NCI-H2029 treated with DMSO at 0.1 percent for 48 hours (cell line): ENCODE measurements around the gene PRR18.

Source experiments
- DNase-seq: peaks from one replicate; lab custom pipeline; 2025; lab: John Stamatoyannopoulos, UW

The PRR18 gene

DNA sequence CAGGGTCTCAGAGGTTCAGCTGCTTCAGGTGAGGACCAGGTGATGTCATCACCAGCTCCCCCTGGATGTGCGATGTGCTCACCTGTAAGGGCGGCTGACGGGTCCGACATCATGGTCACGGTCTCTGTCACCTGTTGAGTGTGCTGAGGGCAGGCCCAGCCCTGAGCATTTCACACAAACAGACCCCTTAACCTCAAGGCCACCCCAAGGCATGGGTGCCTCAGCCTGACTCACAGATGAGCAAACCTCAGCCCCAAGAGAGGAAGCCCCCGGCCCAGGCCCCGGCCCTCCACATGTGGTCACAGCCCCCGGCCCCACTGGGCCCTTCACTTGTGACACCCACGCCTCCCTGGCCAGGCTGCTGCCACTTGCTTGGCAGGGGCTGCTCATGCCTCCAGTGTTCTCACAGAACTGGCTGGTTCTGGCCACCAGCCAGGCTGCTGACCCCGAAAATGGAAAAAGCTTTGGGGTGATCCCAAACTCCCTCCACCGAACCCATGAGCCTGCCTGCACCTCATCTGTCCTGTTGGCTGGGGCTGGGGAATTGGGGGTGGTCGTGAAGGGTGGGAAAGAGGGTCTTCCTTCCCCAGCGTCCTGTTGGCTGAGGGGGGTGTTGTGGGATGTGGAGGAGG, 33.3 kb downstream of the PRR18 start:
- DNase-seq, result no peak

DNA sequence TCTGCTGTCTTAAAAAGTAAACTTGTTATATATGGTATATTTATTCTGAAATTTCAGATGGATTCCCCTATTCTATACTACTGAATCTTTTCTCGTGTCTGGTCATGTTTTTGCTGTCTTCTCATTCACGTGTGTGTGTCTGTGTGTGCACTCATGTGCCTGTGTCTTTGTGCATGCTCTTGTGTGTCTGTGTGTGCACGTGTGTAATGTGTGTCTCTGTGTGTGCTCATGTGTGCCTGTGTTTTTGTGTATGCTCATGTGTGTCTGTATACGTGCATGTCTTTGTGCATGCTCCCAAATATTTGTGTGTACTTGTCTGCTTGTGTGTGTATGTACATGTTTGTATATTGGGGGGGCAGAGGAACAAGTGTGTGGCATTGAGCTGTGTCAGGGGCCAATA, 34.0 kb downstream of the PRR18 start:
- DNase-seq, result no peak

DNA sequence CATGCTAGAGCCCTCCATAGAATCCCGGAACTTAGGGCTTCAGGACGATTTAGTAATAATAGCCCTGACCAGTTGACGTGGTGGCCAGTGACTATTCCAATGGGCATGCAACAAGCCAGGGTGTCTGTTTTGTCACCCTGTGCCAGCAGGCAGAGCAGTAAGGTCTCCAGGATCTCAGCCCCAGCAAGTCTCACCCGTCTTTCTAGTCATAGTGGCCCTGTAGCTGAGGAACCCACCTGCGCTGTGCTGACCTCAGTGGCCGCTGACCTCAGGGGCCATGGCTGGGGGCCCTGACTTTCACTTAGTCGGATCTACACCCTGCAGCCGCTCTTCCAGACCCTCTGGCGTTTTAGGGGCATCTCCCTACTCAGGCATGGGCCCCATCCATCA, 36.8 kb downstream of the PRR18 start:
- no peak for DNase-seq

DNA sequence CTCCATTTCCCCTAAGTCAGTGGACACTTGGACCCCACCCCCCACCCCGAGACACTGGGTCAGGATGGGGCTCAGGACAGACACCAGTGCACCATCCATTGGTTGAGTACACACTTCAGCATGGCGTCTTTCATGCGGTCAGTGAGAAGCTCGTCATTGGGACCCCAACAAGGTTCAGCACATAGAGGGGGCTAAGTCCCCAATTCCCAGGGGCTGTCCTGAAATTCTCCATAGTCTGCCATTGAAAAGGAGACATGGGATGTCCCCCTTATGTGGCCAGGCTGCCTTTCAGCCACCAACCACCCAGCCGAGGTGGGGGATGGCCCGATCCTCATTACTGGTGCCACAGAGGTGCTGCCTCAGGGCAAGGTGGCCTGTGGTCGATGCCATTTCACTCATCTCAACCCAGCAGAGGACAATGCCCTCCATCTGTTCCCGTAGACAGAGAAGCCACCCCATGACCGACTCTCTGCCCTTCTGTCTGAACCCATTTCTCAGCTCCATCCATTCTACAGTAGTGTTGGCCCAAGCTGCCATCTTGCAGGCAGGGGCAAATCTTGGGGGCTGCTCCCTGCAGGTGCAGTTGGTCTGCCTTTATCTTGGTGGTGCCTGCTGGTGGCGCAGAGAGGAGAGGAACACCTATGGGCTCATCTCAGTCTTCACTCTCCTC, 37.4 kb downstream of the PRR18 start:
- DNase-seq, result no peak

DNA sequence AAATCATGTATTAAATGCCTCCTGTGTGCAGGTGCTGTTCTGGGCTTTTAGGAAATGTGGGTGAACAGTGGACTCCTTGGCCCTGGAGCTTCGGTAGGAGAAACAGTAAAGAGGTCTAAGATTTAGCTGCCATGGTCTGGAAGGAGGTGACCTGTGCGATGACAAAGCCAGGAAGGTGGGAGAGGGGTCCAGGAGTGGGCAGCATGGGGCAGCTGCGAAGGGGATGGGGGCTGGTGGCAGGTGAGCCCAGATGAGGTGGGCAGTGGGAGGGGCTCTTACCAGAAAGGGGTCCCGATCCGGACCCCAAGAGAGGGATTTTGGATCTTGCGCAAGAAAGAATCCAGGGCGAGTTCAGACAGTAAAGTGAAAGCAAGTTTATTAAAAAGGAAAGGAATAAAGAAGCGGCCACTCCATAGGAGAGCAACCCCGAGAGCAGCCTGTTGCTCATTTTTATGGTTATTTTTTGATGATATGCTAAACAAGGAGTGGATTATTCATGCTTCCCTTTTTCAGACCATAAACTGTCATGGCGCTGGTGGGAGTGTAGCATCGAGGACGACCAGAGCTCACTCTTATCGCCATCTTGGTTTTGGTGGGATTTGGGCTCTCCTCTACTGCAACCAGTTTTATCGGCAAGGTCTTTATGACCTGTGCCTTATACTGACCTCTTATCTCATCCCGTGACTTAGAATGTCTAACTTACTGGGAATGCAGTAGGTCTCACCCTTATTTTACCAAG, 38.7 kb downstream of the PRR18 start:
- no peak for DNase-seq

DNA sequence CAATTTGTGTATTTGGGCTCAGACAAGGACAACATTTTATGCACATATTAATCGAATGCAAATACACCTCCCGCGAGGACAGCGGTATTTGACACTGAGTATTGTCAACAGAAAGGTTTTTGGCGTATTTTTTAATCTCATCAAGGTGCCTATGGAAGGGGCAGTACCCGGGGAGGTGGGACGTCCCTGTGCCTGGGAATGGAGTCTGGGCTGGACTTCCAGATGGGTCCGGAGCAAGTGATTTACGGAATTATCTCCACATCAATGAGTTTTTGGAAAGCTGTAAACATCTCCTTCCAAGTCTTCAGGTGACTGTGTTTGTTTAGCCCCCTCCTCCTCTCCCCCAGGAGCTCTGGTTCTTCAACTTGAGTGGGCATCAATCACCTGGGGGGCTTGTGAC, 39.8 kb downstream of the PRR18 start:
- no peak for DNase-seq

DNA sequence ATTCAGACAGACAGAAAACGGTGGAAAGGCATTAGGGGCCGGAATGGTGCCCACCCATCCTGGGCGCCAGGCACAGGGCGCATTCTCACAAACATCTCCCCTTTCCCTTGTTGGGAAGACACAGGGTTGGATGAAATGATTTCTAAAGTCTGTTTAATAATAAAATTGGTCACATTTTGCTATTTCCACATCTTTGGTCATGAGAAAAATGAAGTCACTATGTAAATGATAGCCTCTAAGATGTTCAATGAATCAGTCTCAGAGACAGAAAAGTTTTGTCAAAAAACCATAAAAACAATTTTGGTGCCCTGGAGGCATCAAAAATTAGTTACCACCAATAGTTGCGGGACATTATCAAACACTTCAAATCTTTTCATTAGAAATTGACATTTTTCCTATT, 40.7 kb downstream of the PRR18 start:
- DNase-seq, result no peak

DNA sequence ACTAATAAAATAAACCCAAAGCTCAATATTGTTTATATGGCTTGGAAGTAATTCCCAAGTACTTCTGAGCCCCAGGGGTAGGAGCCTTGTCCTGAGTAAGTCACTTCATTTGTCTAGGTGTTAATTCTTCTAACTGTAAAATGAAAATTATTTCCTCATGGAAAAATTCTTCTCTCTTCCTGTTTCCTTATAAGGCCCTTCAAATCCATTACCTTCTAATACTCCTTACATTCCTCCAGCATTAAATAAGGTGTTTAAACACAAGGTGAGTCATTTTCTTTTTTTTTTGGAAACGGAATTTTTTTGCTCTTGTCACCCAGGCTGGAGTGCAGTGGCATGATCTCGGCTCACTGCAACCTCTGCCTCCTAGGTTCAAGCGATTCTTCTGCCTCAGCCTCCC, 41.9 kb downstream of the PRR18 start:
- DNase-seq, result no peak

DNA sequence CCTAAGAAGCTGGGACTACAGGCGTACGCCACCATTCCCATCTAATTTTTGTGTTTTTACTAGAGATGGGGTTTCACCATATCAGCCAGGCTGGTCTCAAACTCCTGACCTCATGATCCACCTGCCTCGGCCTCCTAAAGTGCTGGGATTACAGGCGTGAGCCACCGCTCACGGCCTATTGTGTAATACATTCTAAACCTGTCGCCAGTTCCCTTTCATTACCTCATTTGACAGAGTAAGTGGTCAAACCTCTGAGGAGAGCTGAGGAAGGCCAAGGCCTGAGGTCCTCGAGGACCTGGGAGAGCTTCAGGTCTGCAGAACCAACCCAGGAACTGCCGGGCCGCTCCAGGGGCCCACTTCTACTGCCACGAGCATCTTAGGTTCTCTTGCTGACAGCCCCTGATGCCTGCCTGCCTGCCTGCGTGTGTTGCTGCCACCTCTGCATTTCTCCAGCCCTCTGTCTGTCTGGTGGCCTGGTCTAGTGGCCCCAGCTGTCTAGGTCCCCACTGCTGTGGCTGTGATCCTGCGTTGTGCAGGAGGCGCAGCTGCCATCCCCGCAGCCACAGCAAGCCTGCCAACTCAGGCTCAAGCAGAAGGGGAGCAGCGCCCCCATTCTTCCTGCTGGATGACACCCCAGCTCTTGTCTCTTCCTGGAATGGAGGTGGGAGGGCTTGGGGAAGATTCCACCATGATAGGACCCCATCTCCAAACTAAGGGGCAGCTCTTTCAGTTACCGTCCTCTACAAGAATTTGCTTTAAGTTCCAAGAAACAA, 45.3 kb downstream of the PRR18 start:
- DNase-seq, result no peak

DNA sequence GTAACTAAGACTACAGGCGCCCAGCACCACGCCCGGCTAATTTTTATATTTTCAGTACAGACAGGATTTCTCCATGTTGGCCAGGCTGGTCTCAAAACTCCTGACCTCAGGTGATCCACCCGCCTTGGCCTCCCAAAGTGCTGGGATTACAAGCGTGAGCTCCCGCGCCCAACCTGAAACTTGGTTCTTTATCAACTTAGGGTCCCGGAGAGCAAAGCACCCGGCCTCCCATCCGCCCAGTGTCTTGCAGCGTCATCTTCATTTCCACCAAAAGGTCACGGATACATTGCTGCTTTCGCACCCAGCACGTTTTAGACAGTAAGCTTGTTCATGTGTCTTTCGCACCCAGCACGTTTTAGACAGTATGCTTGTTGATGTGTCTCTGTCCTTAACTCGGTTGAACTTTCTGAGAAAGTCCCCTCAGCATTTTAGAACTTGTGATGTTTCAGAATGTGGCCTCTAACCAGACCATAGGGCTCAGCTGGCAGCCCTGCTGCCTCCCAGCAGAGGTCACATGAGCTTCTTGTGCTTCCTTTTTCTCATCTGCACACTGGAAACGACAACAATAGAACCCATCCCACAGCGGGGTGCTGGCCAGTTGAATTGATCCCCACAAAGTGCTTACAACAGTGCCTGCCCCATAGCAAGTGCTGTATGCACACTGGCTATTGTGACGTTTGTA, 48.8 kb downstream of the PRR18 start:
- no peak for DNase-seq

DNA sequence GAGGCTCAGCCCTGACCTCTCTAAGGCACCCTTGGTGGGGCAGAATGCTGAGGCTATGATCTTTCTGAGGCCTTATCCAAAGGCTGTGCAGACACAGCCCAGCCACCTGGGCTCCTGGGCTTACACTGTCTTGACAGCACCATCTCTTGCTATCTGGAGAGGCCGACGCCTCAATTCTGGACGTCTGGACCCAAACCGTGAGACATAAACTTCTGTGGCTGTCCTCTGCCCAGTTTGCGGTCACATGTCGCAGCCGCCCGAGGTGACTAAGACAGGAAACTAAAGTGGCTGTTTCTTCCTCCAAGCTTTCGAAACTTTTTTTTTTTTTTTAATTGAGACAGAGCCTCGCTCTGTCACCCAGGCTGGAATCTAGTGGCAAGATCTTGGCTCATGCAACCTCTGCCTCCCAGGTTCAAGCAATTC, 49.3 kb downstream of the PRR18 start:
- DNase-seq, result no peak

DNA sequence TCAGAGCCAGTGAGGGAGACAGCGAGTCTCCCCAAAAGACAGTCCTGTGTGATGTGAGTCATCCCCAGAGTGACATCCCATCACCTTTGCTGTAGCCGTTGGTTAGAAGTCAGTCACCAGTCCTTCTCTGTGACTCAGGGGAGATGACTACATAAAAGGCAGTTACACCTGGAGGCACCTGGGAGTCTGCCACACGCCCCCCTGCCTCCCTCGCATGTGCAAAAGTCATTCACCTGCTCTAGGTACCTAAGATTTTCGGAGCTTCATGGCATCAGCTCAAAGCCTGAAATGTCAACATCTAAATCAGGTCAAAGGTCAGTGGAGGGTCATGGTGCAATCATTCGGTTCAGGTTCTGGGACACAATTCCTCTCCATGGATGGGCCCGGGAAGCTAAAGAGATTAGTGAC, 50.3 kb downstream of the PRR18 start:
- no peak for DNase-seq
